PFSK-1 (cell line): ENCODE data around the gene EGFLAM.

ENCODE experiments used
- FOXP2 ChIP-seq: optimal IDR thresholded peaks from 2 replicates; pipeline ENCODE3; 2011; ENCODE audit warnings: borderline replicate concordance, control low read depth, inconsistent platforms; ENCODE audit not compliant: insufficient read depth; ENCODE audit errors: extremely low read length, extremely low read depth
- POLR2AphosphoS5 ChIP-seq: IDR thresholded peaks from 2 replicates; pipeline ENCODE4 v1.6.1; 2012; ENCODE audit warnings: low read depth, mild to moderate bottlenecking, control low read depth, low read length, moderate library complexity
- SIN3A ChIP-seq: IDR thresholded peaks from 2 replicates; pipeline ENCODE4 v1.6.1; 2012; ENCODE audit warnings: mild to moderate bottlenecking, low read length, moderate library complexity, borderline replicate concordance; ENCODE audit not compliant: insufficient read depth
- TAF1 ChIP-seq: IDR thresholded peaks from 2 replicates; pipeline ENCODE4 v1.6.1; 2012; ENCODE audit warnings: low read length, control low read depth, borderline replicate concordance; ENCODE audit not compliant: insufficient read depth
- TF ChIP-seq, protein P1 (sequence below), 2 experiments: IDR thresholded peaks; 2 replicates each; pipeline versions ENCODE4 v1.6.1 to v1.8.0; 2011 to 2012; ENCODE audit warnings: low read depth in 2 of 2, low read length in 2 of 2, control low read depth in 1 of 2, inconsistent platforms in 1 of 2, mild to moderate bottlenecking in 1 of 2, moderate library complexity in 1 of 2; ENCODE audit not compliant: insufficient read depth in 1 of 2

Gene EGFLAM

DNA sequence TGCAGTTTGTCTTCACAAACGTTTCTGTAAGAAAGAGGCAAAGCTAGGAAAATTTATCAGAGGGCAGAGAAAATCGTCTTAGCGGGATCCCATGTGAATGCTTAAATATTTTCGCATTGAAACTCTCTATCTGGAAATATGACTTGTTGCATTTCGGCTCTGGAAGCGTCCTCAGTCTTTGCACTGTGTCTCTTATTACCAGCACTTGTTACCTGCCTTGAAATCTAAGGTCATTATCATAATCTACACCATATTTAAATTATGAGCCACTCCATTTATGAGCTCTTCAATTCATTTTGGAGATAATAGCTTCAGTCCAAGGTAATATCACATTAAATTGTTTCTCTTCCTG is 1.4 kb downstream of the EGFLAM start:
- TF ChIP-seq SIN3A (no peak), FOXP2 (no peak), POLR2AphosphoS5 (no peak), TAF1 (no peak)
- TF ChIP-seq, protein P1, sequence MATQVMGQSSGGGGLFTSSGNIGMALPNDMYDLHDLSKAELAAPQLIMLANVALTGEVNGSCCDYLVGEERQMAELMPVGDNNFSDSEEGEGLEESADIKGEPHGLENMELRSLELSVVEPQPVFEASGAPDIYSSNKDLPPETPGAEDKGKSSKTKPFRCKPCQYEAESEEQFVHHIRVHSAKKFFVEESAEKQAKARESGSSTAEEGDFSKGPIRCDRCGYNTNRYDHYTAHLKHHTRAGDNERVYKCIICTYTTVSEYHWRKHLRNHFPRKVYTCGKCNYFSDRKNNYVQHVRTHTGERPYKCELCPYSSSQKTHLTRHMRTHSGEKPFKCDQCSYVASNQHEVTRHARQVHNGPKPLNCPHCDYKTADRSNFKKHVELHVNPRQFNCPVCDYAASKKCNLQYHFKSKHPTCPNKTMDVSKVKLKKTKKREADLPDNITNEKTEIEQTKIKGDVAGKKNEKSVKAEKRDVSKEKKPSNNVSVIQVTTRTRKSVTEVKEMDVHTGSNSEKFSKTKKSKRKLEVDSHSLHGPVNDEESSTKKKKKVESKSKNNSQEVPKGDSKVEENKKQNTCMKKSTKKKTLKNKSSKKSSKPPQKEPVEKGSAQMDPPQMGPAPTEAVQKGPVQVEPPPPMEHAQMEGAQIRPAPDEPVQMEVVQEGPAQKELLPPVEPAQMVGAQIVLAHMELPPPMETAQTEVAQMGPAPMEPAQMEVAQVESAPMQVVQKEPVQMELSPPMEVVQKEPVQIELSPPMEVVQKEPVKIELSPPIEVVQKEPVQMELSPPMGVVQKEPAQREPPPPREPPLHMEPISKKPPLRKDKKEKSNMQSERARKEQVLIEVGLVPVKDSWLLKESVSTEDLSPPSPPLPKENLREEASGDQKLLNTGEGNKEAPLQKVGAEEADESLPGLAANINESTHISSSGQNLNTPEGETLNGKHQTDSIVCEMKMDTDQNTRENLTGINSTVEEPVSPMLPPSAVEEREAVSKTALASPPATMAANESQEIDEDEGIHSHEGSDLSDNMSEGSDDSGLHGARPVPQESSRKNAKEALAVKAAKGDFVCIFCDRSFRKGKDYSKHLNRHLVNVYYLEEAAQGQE (IDR thresholded peaks at IDR 0.05; ENCODE audit: insufficient read depth in 1 of 2, low read depth in 2 of 2, low read length in 2 of 2): no peak

DNA sequence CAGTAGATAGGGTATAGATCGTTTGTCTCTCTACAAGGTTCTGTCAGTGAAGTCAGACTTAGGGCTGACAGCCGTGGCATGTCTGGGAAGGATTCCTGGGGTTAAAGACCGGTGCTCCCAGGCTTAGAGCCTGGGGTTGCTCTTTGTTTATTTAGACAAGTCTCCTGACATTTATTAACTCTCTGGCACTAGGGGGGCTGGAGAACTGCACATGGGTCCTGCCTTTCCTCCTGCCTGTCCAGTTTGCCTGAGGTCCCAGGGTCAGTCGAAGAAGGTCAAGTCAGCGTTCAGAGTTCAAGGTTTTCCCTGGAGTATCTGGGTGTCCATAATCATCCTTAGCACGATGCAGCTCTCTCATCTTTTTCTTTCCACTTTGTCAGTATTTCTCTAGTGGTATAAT is 5.6 kb downstream of the EGFLAM start:
- no peak for TF ChIP-seq FOXP2
- TF ChIP-seq TAF1: no peak
- TF ChIP-seq POLR2AphosphoS5: no peak
- TF ChIP-seq, protein P1 (IDR thresholded peaks at IDR 0.05; ENCODE audit: insufficient read depth in 1 of 2, low read depth in 2 of 2, low read length in 2 of 2): no peak
- TF ChIP-seq SIN3A: no peak

DNA sequence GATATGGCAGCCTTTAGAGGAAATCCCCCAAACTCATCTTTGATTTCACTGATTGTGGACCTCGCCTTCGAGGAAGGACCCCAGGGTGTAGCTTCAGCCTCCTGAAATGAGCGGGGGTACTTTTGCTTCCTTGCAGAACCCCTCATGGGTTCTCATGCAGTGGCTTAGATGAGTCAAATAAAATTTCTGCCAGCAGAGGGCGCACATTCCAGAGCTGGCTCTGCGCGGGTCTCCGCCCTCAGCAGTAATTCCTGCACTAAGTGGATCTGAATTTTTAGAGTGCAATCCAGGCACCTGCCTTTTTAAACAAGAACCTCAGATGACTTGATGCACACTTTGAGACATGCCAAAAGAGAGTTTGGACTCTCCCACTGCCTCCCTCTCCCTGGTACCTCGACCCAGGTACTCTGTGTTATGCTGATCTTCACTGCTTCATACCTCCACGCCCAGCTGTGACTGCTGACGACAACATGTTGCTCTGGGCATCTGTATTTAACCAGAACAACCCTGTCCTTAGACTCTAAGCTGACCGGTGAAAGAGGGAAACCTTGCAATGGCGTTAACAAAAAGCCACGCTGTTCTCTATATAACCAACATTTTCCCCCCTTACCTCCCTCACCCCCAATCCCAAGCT is 7.3 kb downstream of the EGFLAM start:
- TF ChIP-seq POLR2AphosphoS5: no peak
- no peak for TF ChIP-seq SIN3A
- TF ChIP-seq, protein P1 (IDR thresholded peaks at IDR 0.05; ENCODE audit: insufficient read depth in 1 of 2, low read depth in 2 of 2, low read length in 2 of 2): no peak
- TF ChIP-seq FOXP2: no peak
- TF ChIP-seq TAF1: no peak

DNA sequence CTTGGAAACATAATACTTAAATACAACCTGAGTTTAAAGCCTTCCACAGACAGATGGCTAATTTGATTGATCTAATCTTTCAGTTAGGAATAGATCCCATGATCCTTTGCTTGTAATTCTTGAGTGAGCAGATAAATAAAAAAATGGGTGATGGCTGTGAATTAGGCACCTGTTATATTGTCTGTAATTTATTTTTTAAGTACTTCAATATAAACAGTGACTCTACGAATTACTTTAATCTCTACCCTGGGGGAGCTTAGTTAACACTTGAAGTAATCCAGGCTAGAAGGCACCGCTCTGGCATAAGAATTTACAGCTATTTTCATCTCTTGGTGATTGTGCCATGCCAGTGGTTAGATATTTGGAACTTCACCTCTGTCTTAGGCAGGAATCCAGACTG is 9.0 kb downstream of the EGFLAM start:
- TF ChIP-seq, protein P1 (IDR thresholded peaks at IDR 0.05; ENCODE audit: insufficient read depth in 1 of 2, low read depth in 2 of 2, low read length in 2 of 2): no peak
- TF ChIP-seq TAF1 (no peak), POLR2AphosphoS5 (no peak), FOXP2 (no peak), SIN3A (no peak)

DNA sequence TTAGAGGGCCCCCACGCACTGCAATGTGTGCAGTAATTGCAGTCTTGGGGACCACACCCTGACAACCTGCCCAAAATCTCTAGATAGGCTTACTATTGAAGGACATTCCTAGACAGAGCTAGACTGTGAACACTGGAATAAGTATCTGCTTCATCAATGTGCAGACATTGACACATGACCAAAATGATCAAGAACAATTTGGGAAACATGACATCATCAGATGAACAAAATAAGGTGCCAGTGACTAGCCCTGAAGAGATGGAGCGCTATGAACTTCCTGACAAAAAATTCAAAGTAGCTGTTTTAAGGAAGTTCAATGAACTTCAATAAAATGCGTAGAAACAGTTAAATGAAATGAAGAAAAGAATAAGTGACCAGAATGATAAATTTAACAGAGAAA is 15.3 kb downstream of the EGFLAM start:
- no peak for TF ChIP-seq FOXP2
- TF ChIP-seq, protein P1 (IDR thresholded peaks at IDR 0.05; ENCODE audit: insufficient read depth in 1 of 2, low read depth in 2 of 2, low read length in 2 of 2): no peak
- TF ChIP-seq POLR2AphosphoS5: no peak
- no peak for TF ChIP-seq SIN3A
- no peak for TF ChIP-seq TAF1
